Measurements from ENCODE around the gene PARN. TPM values are rescaled to one million over a fixed set of nuclear protein-coding genes. Genes with fewer than 3 reads are reported as not detected.

The PARN gene, protein sequence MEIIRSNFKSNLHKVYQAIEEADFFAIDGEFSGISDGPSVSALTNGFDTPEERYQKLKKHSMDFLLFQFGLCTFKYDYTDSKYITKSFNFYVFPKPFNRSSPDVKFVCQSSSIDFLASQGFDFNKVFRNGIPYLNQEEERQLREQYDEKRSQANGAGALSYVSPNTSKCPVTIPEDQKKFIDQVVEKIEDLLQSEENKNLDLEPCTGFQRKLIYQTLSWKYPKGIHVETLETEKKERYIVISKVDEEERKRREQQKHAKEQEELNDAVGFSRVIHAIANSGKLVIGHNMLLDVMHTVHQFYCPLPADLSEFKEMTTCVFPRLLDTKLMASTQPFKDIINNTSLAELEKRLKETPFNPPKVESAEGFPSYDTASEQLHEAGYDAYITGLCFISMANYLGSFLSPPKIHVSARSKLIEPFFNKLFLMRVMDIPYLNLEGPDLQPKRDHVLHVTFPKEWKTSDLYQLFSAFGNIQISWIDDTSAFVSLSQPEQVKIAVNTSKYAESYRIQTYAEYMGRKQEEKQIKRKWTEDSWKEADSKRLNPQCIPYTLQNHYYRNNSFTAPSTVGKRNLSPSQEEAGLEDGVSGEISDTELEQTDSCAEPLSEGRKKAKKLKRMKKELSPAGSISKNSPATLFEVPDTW
- polyA plus RNA-seq (19.1 and 22.3 TPM in 2 replicates), polyA minus RNA-seq (32.4 and 36.7 TPM in 2 replicates)

DNA sequence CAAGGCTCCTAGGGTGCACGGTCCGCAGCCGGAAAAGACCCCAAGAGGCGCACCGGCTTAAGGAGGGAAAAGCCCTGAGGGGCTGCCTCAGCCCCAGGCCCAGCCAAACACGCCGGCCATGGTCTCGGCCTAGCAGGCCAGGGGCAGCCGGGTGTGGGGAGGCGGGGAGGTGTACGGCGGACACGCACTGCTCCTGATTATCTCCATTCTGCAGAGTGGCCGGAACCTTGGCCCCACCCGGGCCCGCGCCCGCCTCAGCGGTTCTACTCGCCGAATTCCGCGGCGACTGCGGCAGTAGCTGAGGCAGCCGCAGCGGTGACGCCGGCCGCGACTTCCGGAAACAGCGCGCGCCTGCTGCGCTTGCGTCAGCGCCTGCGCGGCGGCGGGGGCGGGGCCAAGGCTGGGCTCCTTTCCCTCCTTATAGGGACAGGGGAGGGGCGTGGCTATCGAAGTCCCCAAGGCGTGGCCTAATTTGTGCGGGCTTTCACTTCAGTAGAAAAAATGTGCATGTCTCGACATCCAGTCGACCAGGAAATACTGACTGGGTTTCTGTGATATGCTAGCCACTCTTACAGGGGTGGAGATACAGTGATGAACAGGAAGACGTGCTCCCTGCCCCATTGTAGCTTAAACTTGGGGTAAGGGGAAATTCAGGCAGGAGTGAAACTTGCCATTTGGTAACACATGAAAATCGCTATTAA is at the start of gene PARN:
Gene PARN, minus strand, starts transcription at position 342 of the 701 bp plus-strand sequence. Its CDS starts 135 bp downstream, at position 207.
- Histone ChIP-seq H4K20me1 (ENCODE audit: insufficient read depth) (no peaks in the 10 kb centered on the region), H3K9me3 (ENCODE audit: low read length) (no peaks in the 10 kb centered on the region), H3K4me2 (ENCODE audit: low read length) (peak within 1 kb of the TSS; percentile 98), H2AFZ (ENCODE audit: low read depth, low read length) (peak within 1 kb of the TSS; percentile 66), H3K9me2 (ENCODE audit: insufficient read depth, low read length) (no peaks in the 10 kb centered on the region), H3K27me3 (ENCODE audit: insufficient read depth, low read depth, low read length) (no peaks in the 10 kb centered on the region), H3F3A (ENCODE audit: insufficient read depth, low read length, poor library complexity, severe bottlenecking) (peaks cover 4% of the 10 kb centered on the region), H3K79me2 (replicated peaks; ENCODE audit: insufficient read depth, low read length) (peaks cover 19% of the 10 kb centered on the region), H3K4me3 (ENCODE audit: low read length) (peak within 1 kb of the TSS; percentile 93), H3K9ac (ENCODE audit: low read length) (peak within 1 kb of the TSS; percentile 92), H3K27ac (ENCODE audit: low read length) (peak within 1 kb of the TSS; percentile 78), H3K36me3 (ENCODE audit: insufficient read depth, low read length) (no peaks in the 10 kb centered on the region)
- TF ChIP-seq, protein P1, sequence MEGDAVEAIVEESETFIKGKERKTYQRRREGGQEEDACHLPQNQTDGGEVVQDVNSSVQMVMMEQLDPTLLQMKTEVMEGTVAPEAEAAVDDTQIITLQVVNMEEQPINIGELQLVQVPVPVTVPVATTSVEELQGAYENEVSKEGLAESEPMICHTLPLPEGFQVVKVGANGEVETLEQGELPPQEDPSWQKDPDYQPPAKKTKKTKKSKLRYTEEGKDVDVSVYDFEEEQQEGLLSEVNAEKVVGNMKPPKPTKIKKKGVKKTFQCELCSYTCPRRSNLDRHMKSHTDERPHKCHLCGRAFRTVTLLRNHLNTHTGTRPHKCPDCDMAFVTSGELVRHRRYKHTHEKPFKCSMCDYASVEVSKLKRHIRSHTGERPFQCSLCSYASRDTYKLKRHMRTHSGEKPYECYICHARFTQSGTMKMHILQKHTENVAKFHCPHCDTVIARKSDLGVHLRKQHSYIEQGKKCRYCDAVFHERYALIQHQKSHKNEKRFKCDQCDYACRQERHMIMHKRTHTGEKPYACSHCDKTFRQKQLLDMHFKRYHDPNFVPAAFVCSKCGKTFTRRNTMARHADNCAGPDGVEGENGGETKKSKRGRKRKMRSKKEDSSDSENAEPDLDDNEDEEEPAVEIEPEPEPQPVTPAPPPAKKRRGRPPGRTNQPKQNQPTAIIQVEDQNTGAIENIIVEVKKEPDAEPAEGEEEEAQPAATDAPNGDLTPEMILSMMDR (IDR thresholded peaks at IDR 0.05; ENCODE audit: poor library complexity, severe bottlenecking), result no peak
- TF ChIP-seq RAD21 (conservative IDR thresholded peaks at IDR 0.05) (peak; percentile 21), MXI1 (conservative IDR thresholded peaks at IDR 0.05; ENCODE audit: poor library complexity, severe bottlenecking) (peak; percentile 87), EZH2 (IDR thresholded peaks at IDR 0.05; ENCODE audit: borderline replicate concordance, insufficient read depth, low read length, poor library complexity, severe bottlenecking) (no peak), TAF1 (IDR thresholded peaks at IDR 0.05; ENCODE audit: low read depth) (peak; percentile 68), EP300 (conservative IDR thresholded peaks at IDR 0.05; ENCODE audit: poor library complexity, severe bottlenecking) (peak; percentile 41), SMC3 (conservative IDR thresholded peaks at IDR 0.05; ENCODE audit: poor library complexity) (peak; percentile 32), POLR2AphosphoS5 (IDR thresholded peaks at IDR 0.05) (peak; percentile 98)
- TF ChIP-seq, protein P2, sequence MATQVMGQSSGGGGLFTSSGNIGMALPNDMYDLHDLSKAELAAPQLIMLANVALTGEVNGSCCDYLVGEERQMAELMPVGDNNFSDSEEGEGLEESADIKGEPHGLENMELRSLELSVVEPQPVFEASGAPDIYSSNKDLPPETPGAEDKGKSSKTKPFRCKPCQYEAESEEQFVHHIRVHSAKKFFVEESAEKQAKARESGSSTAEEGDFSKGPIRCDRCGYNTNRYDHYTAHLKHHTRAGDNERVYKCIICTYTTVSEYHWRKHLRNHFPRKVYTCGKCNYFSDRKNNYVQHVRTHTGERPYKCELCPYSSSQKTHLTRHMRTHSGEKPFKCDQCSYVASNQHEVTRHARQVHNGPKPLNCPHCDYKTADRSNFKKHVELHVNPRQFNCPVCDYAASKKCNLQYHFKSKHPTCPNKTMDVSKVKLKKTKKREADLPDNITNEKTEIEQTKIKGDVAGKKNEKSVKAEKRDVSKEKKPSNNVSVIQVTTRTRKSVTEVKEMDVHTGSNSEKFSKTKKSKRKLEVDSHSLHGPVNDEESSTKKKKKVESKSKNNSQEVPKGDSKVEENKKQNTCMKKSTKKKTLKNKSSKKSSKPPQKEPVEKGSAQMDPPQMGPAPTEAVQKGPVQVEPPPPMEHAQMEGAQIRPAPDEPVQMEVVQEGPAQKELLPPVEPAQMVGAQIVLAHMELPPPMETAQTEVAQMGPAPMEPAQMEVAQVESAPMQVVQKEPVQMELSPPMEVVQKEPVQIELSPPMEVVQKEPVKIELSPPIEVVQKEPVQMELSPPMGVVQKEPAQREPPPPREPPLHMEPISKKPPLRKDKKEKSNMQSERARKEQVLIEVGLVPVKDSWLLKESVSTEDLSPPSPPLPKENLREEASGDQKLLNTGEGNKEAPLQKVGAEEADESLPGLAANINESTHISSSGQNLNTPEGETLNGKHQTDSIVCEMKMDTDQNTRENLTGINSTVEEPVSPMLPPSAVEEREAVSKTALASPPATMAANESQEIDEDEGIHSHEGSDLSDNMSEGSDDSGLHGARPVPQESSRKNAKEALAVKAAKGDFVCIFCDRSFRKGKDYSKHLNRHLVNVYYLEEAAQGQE (IDR thresholded peaks at IDR 0.05; ENCODE audit: borderline replicate concordance), result peak; percentile 84

Measured in neural cell (in vitro differentiated cells).